Measurements from ENCODE around the gene SLC6A11.

The SLC6A11 gene

DNA sequence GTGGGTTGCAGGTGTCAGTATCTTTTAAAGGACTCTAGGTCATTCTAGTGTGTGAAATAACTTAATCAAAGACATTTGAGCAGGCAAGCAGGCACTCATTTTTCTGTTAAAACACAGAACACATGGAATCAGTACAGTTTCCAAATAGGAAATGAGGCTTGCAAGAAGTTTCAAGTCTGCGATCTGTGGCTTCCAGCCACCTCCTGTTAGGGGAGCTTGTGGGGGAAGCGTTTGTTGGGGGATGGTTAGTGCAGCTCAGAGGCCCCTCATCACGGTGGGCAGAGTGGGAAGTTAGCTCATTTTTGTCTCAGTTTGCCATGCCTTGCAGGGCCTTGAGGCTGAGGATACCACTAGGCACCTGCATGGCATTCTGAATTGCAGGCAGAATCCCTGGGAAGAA is 59.9 kb downstream of the SLC6A11 start:
- Histone ChIP-seq H3K4me1 (ENCODE audit: control insufficient read depth, insufficient read depth, low read length) (no peaks in the 10 kb centered on the region), H3K9ac (ENCODE audit: low read depth, low read length) (no peak overlapping the region), H3K27me3 (ENCODE audit: control insufficient read depth, insufficient read depth, low read length) (peaks cover 70% of the 10 kb centered on the region), H3K4me3 (ENCODE audit: low read depth, low read length) (no peak overlapping the region), H3K9me3 (ENCODE audit: control insufficient read depth, insufficient read depth, low read length) (no peaks in the 10 kb centered on the region), H3K36me3 (ENCODE audit: control insufficient read depth, insufficient read depth, low read length) (no peaks in the 10 kb centered on the region)

DNA sequence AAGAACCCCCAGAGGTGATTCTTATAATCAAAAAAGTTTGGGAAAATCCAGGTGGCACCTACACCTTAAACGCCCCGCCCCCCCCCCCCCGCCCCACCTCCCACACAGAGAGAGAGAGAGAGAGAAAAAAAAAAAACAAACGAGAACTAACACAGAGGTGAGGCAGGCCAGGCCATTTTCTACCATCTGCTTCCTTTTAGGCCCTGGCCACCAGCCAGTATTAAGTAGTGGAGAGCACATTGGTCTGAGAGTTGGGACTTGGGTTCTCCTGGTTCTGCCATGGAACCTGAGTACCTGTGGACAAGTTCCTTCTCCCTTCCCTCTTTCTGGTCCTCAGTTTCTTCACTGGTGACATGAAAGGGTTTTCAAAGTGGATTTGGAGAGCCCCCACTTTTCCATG is 60.6 kb downstream of the SLC6A11 start:
- no peak overlapping the region for H3K4me3 ChIP-seq (ENCODE audit: low read depth, low read length)
- H3K36me3 ChIP-seq (ENCODE audit: control insufficient read depth, insufficient read depth, low read length) = no peaks in the 10 kb centered on the region
- peaks cover 64% of the 10 kb centered on the region for H3K27me3 ChIP-seq (ENCODE audit: control insufficient read depth, insufficient read depth, low read length)
- no peak overlapping the region for H3K9ac ChIP-seq (ENCODE audit: low read depth, low read length)
- H3K4me1 ChIP-seq (ENCODE audit: control insufficient read depth, insufficient read depth, low read length) = no peaks in the 10 kb centered on the region
- no peaks in the 10 kb centered on the region for H3K9me3 ChIP-seq (ENCODE audit: control insufficient read depth, insufficient read depth, low read length)

DNA sequence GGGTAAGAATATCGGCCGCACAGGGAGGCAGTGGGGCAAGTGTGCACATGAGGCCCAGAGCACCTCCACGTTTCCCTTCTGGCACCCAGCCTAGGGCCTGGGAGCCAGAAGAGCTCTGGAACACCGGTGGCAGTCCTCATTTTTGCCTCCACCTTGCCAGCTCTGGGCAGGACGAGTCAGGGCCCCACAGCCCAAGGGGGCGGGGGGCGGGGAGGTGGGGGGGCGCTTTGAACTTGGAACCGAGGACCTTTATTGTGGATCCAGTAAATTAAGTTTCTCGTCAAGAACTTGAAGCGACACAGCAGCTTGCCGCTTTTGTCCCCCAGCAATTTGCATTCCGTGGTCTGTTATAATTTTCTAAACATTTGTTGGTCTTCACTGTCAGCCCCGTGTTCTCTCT is 66.8 kb downstream of the SLC6A11 start:
- Histone ChIP-seq H3K36me3 (ENCODE audit: control insufficient read depth, insufficient read depth, low read length) (no peaks in the 10 kb centered on the region), H3K9me3 (ENCODE audit: control insufficient read depth, insufficient read depth, low read length) (no peaks in the 10 kb centered on the region), H3K4me3 (ENCODE audit: low read depth, low read length) (no peak overlapping the region), H3K4me1 (ENCODE audit: control insufficient read depth, insufficient read depth, low read length) (no peaks in the 10 kb centered on the region), H3K9ac (ENCODE audit: low read depth, low read length) (no peak overlapping the region), H3K27me3 (ENCODE audit: control insufficient read depth, insufficient read depth, low read length) (peaks cover 13% of the 10 kb centered on the region)

DNA sequence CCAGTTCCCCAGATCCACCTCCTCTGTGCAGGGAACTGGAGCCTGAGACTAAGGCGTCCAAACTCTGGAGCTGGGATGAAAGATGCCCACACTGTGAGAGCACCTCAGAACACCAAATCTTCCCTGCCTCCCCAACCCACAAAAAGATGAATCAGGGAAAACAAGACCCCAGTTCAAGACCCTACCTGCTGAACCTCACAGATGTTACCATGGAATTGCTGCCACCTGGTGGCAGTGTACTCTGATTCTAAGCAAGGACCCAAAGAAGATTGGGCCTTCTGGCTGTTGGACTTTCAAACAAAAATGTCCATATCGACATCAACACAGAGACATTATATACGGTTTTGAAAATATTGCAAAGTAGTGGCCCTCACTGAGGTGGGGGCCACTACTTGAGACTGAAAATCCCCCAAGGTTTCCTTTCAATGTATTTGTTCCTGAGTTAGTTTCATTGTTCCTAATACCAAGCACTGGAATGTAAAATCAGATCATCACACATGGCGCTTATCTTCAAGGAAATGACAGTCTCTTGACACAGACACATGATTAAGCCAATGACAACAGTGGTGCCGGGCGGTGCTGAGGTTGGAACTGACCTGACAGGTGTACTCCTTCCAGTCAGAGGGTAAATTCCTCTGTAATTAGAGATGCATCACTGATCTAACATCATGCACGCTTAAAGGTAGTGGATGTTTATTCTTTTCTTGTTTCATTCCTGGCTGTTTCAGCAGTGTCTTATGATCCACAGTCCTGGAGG is 67.6 kb downstream of the SLC6A11 start:
- Histone ChIP-seq H3K36me3 (ENCODE audit: control insufficient read depth, insufficient read depth, low read length) (no peaks in the 10 kb centered on the region), H3K9ac (ENCODE audit: low read depth, low read length) (no peak overlapping the region), H3K4me1 (ENCODE audit: control insufficient read depth, insufficient read depth, low read length) (no peaks in the 10 kb centered on the region), H3K4me3 (ENCODE audit: low read depth, low read length) (no peak overlapping the region), H3K27me3 (ENCODE audit: control insufficient read depth, insufficient read depth, low read length) (peaks cover 16% of the 10 kb centered on the region), H3K9me3 (ENCODE audit: control insufficient read depth, insufficient read depth, low read length) (no peaks in the 10 kb centered on the region)

GRCh38 chr3:10887015-10887414 is 71.0 kb downstream of the SLC6A11 start:
- Histone ChIP-seq H3K36me3 (ENCODE audit: control insufficient read depth, insufficient read depth, low read length) (no peaks in the 10 kb centered on the region), H3K27me3 (ENCODE audit: control insufficient read depth, insufficient read depth, low read length) (peaks cover 9% of the 10 kb centered on the region), H3K4me1 (ENCODE audit: control insufficient read depth, insufficient read depth, low read length) (no peaks in the 10 kb centered on the region), H3K4me3 (ENCODE audit: low read depth, low read length) (no peak overlapping the region), H3K9ac (ENCODE audit: low read depth, low read length) (no peak overlapping the region), H3K9me3 (ENCODE audit: control insufficient read depth, insufficient read depth, low read length) (no peaks in the 10 kb centered on the region)

GRCh38 chr3:10888518-10889090 is 72.6 kb downstream of the SLC6A11 start:
- peaks cover 9% of the 10 kb centered on the region for H3K27me3 ChIP-seq (ENCODE audit: control insufficient read depth, insufficient read depth, low read length)
- H3K36me3 ChIP-seq (ENCODE audit: control insufficient read depth, insufficient read depth, low read length) = no peaks in the 10 kb centered on the region
- no peaks in the 10 kb centered on the region for H3K4me1 ChIP-seq (ENCODE audit: control insufficient read depth, insufficient read depth, low read length)
- H3K9ac ChIP-seq (ENCODE audit: low read depth, low read length) = no peak overlapping the region
- no peak overlapping the region for H3K4me3 ChIP-seq (ENCODE audit: low read depth, low read length)
- H3K9me3 ChIP-seq (ENCODE audit: control insufficient read depth, insufficient read depth, low read length) = no peaks in the 10 kb centered on the region

DNA sequence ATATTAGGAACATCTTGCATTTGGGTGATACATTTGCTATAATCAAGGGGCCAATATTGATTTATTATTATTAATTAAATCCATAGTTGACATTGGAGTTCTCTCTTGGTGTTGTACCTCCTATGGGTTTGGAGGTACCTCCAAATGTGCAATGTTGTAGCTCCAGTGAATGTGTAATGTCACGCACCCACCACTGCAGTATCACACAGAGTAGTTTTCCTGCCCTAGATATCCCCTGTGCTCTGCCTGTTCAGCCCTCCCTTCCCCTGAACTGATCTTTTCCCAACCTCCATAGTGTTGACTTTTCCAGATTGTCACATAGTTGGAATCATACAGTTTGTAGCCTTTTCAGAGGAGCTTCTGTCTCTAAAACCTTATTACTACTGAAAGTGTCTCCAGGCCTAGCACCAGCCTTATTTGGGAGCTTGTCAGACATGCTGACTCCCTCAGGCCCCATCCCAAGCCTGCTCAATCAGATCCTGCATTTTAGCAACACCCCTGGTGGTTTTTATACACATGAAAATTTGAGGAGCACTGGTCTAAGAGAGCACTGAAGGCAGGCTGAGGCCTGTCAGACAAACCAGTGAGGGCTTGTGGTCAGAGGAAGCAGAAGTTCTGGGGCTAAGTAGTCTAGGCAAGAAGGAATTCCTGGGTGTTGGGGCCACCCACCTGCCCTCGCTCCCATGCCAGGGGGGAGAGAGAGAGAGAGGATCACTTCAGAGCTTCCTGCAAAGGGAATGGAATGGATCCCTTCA is 73.4 kb downstream of the SLC6A11 start:
- Histone ChIP-seq H3K4me3 (ENCODE audit: low read depth, low read length) (no peak overlapping the region), H3K4me1 (ENCODE audit: control insufficient read depth, insufficient read depth, low read length) (no peaks in the 10 kb centered on the region), H3K36me3 (ENCODE audit: control insufficient read depth, insufficient read depth, low read length) (no peaks in the 10 kb centered on the region), H3K9ac (ENCODE audit: low read depth, low read length) (no peak overlapping the region), H3K9me3 (ENCODE audit: control insufficient read depth, insufficient read depth, low read length) (no peaks in the 10 kb centered on the region), H3K27me3 (ENCODE audit: control insufficient read depth, insufficient read depth, low read length) (peaks cover 9% of the 10 kb centered on the region)

GRCh38 chr3:10890665-10891064 is 74.6 kb downstream of the SLC6A11 start:
- H3K4me1 ChIP-seq (ENCODE audit: control insufficient read depth, insufficient read depth, low read length) = no peaks in the 10 kb centered on the region
- H3K9ac ChIP-seq (ENCODE audit: low read depth, low read length) = no peak overlapping the region
- H3K36me3 ChIP-seq (ENCODE audit: control insufficient read depth, insufficient read depth, low read length) = no peaks in the 10 kb centered on the region
- no peak overlapping the region for H3K4me3 ChIP-seq (ENCODE audit: low read depth, low read length)
- H3K27me3 ChIP-seq (ENCODE audit: control insufficient read depth, insufficient read depth, low read length) = peaks cover 9% of the 10 kb centered on the region
- no peaks in the 10 kb centered on the region for H3K9me3 ChIP-seq (ENCODE audit: control insufficient read depth, insufficient read depth, low read length)

DNA sequence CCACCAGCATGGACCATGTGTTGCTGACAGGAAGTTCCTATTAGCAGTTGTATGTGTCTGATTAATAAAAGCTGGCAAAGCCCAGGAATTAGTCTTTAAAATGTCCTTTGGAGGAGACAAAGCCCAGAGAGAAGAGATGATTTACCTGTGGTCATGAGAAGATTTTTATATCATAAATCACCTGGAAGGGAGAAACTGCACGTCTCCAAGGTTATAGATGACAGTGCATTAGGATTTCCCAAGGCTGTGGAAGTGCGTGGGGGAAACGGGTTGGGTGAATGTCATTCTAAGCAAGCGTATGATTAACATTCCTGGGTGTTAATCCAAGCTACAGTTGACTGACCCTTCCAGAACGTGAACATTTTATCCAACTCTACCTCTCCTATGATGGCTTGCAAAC is 76.6 kb downstream of the SLC6A11 start:
- H3K9me3 ChIP-seq (ENCODE audit: control insufficient read depth, insufficient read depth, low read length) = no peaks in the 10 kb centered on the region
- H3K9ac ChIP-seq (ENCODE audit: low read depth, low read length) = no peak overlapping the region
- peaks cover 4% of the 10 kb centered on the region for H3K27me3 ChIP-seq (ENCODE audit: control insufficient read depth, insufficient read depth, low read length)
- H3K4me3 ChIP-seq (ENCODE audit: low read depth, low read length) = no peak overlapping the region
- H3K36me3 ChIP-seq (ENCODE audit: control insufficient read depth, insufficient read depth, low read length) = no peaks in the 10 kb centered on the region
- H3K4me1 ChIP-seq (ENCODE audit: control insufficient read depth, insufficient read depth, low read length) = no peaks in the 10 kb centered on the region

GRCh38 chr3:10901296-10901945 is 85.4 kb downstream of the SLC6A11 start:
- Histone ChIP-seq H3K36me3 (ENCODE audit: control insufficient read depth, insufficient read depth, low read length) (no peaks in the 10 kb centered on the region), H3K4me1 (ENCODE audit: control insufficient read depth, insufficient read depth, low read length) (no peaks in the 10 kb centered on the region), H3K4me3 (ENCODE audit: low read depth, low read length) (no peak overlapping the region), H3K27me3 (ENCODE audit: control insufficient read depth, insufficient read depth, low read length) (no peaks in the 10 kb centered on the region), H3K9me3 (ENCODE audit: control insufficient read depth, insufficient read depth, low read length) (no peaks in the 10 kb centered on the region), H3K9ac (ENCODE audit: low read depth, low read length) (no peak overlapping the region)

DNA sequence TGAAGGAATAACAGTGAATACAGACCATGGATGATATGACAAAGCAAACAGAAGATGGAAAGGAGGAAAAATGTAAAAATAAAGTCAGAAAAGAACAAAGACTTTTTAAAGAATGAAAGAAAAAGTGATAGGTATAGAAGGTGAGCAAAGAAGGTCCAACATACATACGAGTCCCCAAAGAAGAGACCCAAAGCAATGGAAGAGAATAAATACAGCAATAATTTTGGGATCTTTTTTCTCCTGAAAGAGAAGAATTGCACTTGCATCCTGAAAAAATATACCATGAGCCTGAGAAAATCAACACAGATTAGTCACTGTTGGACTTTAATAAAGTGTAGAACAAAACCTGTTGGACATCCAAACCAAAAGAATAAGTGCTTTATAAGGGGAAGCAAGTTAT is 91.2 kb downstream of the SLC6A11 start:
- Histone ChIP-seq H3K4me1 (ENCODE audit: control insufficient read depth, insufficient read depth, low read length) (no peaks in the 10 kb centered on the region), H3K9ac (ENCODE audit: low read depth, low read length) (no peak overlapping the region), H3K27me3 (ENCODE audit: control insufficient read depth, insufficient read depth, low read length) (no peaks in the 10 kb centered on the region), H3K9me3 (ENCODE audit: control insufficient read depth, insufficient read depth, low read length) (no peaks in the 10 kb centered on the region), H3K36me3 (ENCODE audit: control insufficient read depth, insufficient read depth, low read length) (no peaks in the 10 kb centered on the region), H3K4me3 (ENCODE audit: low read depth, low read length) (no peak overlapping the region)

Data from iPS-15b (cell line).